ENCODE measurements around the gene TBC1D20.

- TF ChIP-seq CTCF (IDR thresholded peaks at IDR 0.05 in 4 of 5, conservative IDR thresholded peaks at IDR 0.05 in 1 of 5) (no peak), POLR2A (IDR thresholded peaks at IDR 0.05) (no peak)
Measured at GRCh38 chr20:400128-400453, 62.2 kb downstream of the TBC1D20 start.

Measured in gastrocnemius medialis (tissue), 4 donors.